Fibroblast of lung (primary cell): ENCODE results near the gene WNK1.

ENCODE experiments used
- EZH2 ChIP-seq: IDR thresholded peaks from 2 replicates; pipeline ENCODE4 v1.5.1; 2012; ENCODE audit warnings: low read length, control low read depth, mild to moderate bottlenecking; ENCODE audit errors: missing control alignments
- TF ChIP-seq, protein P1 (sequence below), 2 donors: IDR thresholded peaks in 1 of 2; conservative IDR thresholded peaks in 1 of 2; 1 replicate in 1 of 2; 2 replicates in 1 of 2; pipeline ENCODE4 v1.5.1; 2011 to 2012; ENCODE audit warnings: low read length in 2 of 2, control low read depth in 1 of 2, inconsistent platforms in 1 of 2, low read depth in 1 of 2, mild to moderate bottlenecking in 1 of 2

GRCh38 chr12:737122-737739 lies 15.1 kb upstream of the WNK1 start:
- TF ChIP-seq, protein P1, sequence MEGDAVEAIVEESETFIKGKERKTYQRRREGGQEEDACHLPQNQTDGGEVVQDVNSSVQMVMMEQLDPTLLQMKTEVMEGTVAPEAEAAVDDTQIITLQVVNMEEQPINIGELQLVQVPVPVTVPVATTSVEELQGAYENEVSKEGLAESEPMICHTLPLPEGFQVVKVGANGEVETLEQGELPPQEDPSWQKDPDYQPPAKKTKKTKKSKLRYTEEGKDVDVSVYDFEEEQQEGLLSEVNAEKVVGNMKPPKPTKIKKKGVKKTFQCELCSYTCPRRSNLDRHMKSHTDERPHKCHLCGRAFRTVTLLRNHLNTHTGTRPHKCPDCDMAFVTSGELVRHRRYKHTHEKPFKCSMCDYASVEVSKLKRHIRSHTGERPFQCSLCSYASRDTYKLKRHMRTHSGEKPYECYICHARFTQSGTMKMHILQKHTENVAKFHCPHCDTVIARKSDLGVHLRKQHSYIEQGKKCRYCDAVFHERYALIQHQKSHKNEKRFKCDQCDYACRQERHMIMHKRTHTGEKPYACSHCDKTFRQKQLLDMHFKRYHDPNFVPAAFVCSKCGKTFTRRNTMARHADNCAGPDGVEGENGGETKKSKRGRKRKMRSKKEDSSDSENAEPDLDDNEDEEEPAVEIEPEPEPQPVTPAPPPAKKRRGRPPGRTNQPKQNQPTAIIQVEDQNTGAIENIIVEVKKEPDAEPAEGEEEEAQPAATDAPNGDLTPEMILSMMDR (conservative IDR thresholded peaks at IDR 0.05 in 1 of 2, IDR thresholded peaks at IDR 0.05 in 1 of 2; ENCODE audit: low read depth in 1 of 2, low read length in 2 of 2), result no peak
- no peak for TF ChIP-seq EZH2
